Smooth muscle cell (in vitro differentiated cells): ENCODE measurements around the gene CHST3. TPM values are rescaled to one million over a fixed set of nuclear protein-coding genes. Genes with fewer than 3 reads are reported as not detected.

Source experiments
- DNase-seq: peaks from one replicate; lab custom pipeline; 2025; ENCODE audit not compliant: unreplicated experiment; lab: John Stamatoyannopoulos, UW
- H2AFZ ChIP-seq: fragments of 200-600 bp; sonication (generic); 2 replicates; pipeline ENCODE4 v1.6.0; 2016; ENCODE audit warnings: antibody characterized with exemption, low read depth, mild to moderate bottlenecking
- H3F3A ChIP-seq: fragments of 200-600 bp; sonication (generic); 2 replicates; pipeline ENCODE4 v1.6.0; 2017; ENCODE audit warnings: antibody characterized with exemption, low read depth
- H3K27ac ChIP-seq: fragments of 200-600 bp; sonication (generic); 2 replicates; pipeline ENCODE4 v1.5.1; 2016; ENCODE audit warnings: low read depth, mild to moderate bottlenecking
- H3K27me3 ChIP-seq: fragments of 200-600 bp; sonication (generic); 2 replicates; pipeline ENCODE4 v1.6.1; 2016; ENCODE audit warnings: low read depth, mild to moderate bottlenecking
- H3K36me3 ChIP-seq: fragments of 200-600 bp; sonication (generic); 2 replicates; pipeline ENCODE4 v1.5.1; 2016; ENCODE audit warnings: low read depth
- H3K4me1 ChIP-seq: fragments of 200-600 bp; sonication (generic); 2 replicates; pipeline ENCODE4 v1.5.1; 2016; ENCODE audit warnings: low read depth
- H3K4me2 ChIP-seq: fragments of 200-600 bp; sonication (generic); 2 replicates; pipeline ENCODE4 v1.6.0; 2016; ENCODE audit warnings: mild to moderate bottlenecking
- H3K4me3 ChIP-seq: fragments of 200-600 bp; sonication (generic); 2 replicates; pipeline ENCODE4 v1.5.1; 2016; ENCODE audit warnings: mild to moderate bottlenecking
- H3K79me2 ChIP-seq: fragments of 200-600 bp; sonication (generic); 2 replicates; pipeline ENCODE4 v1.6.0; 2016; ENCODE audit warnings: low read depth, mild to moderate bottlenecking
- H3K9ac ChIP-seq: fragments of 200-600 bp; sonication (generic); 2 replicates; pipeline ENCODE4 v1.6.0; 2016; ENCODE audit warnings: low read depth
- H3K9me3 ChIP-seq: fragments of 200-600 bp; sonication (generic); replicated peaks from 2 replicates; pipeline ENCODE4 v1.5.1; 2016; ENCODE audit warnings: low read depth
- H4K20me1 ChIP-seq: fragments of 200-600 bp; sonication (generic); 2 replicates; pipeline ENCODE4 v1.6.0; 2016; ENCODE audit warnings: low read depth
- WGBS: methylation state at CpG from one replicate; pipeline ENCODE4 v1.1.7; 2016; ENCODE audit warnings: low lambda C conversion rate; 5-methylcytosine and 5-hydroxymethylcytosine counted together
- polyA plus RNA-seq: library from polyadenylated mRNA; unstranded; fragments of >200 nt; fragmentation: Nextera tagmentation; extraction: Ambion mirVana; gene quantifications from 2 replicates; pipeline ENCODE4 v1.2.1, GENCODE V29; 2016
- total RNA-seq: library from RNA; depleted of rRNA; stranded (reverse); fragments of >200 nt; gene quantifications from 2 replicates; pipeline ENCODE4 v1.2.3, GENCODE V29; 2014
- TF ChIP-seq, protein P1 (sequence below): fragments of 200-600 bp; sonication (generic); IDR thresholded peaks from 2 replicates; pipeline ENCODE4 v1.5.1; 2017; ENCODE audit warnings: borderline replicate concordance, mild to moderate bottlenecking, antibody characterized with exemption; ENCODE audit not compliant: insufficient read depth, poor library complexity, severe bottlenecking

CHST3 gene
- total and polyA plus RNA-seq, 2 experiments from 2014 or later: 7.0 to 10.6 TPM

- Histone ChIP-seq H3K9me3 (no peaks in the 10 kb centered on the region), H3K79me2 (no peaks in the 10 kb centered on the region), H3K9ac (no peak overlapping the region), H3K27ac (no peak overlapping the region), H4K20me1 (no peaks in the 10 kb centered on the region), H2AFZ (no peak overlapping the region), H3K4me1 (peaks cover 5% of the 10 kb centered on the region), H3K27me3 (no peaks in the 10 kb centered on the region), H3K36me3 (no peaks in the 10 kb centered on the region), H3F3A (no peaks in the 10 kb centered on the region), H3K4me3 (no peak overlapping the region), H3K4me2 (peak overlapping the region; percentile 65)
- TF ChIP-seq, protein P1, sequence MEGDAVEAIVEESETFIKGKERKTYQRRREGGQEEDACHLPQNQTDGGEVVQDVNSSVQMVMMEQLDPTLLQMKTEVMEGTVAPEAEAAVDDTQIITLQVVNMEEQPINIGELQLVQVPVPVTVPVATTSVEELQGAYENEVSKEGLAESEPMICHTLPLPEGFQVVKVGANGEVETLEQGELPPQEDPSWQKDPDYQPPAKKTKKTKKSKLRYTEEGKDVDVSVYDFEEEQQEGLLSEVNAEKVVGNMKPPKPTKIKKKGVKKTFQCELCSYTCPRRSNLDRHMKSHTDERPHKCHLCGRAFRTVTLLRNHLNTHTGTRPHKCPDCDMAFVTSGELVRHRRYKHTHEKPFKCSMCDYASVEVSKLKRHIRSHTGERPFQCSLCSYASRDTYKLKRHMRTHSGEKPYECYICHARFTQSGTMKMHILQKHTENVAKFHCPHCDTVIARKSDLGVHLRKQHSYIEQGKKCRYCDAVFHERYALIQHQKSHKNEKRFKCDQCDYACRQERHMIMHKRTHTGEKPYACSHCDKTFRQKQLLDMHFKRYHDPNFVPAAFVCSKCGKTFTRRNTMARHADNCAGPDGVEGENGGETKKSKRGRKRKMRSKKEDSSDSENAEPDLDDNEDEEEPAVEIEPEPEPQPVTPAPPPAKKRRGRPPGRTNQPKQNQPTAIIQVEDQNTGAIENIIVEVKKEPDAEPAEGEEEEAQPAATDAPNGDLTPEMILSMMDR: no peak
- 88% methylated on average over 13 of the region's 13 CpGs for WGBS
- no peak for DNase-seq
These were observed 52.6 kb downstream of the CHST3 start for GRCh38 chr10:72016608-72017300.

DNA sequence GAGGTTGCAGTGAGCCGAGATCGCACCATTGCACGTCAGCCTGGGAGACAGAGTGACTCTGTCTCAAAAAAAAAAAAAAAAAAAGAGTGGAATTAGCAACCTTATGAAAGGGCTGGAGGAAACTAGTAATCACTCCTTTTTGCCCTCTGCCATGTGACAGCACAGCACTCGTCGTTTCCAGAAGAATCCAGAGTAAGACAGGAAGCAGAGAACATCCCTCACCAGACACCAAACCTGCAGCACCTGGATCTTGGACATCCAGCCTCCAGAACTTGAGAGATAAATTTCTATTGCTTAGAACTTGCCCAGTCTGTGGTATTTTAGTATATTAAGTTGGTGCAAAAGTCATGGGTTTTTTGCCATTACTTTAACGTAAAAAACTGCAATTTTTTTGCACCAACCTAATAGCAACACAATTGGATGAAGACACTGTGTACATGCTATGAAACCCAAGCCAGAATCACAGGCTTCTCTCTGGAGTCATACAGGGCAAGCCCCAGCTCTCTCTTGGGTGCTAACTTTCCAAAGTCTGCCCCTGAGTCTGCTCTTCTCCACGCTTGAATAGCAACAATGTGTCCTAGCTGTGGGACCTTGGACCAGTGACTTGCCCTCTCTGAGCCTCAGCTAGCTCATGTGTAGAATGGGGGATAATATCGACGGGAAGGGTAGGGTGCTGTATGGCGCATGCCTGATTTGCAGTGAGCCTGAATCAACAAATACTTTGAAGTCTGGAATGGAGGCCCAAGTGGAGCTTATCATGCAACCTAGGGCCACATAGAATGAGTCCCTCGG is 55.1 kb downstream of the CHST3 start:
- Histone ChIP-seq H3K4me2 (no peak overlapping the region), H3K9me3 (no peaks in the 10 kb centered on the region), H3K36me3 (no peaks in the 10 kb centered on the region), H2AFZ (no peak overlapping the region), H3F3A (no peaks in the 10 kb centered on the region), H3K27ac (no peak overlapping the region), H3K9ac (no peak overlapping the region), H3K4me3 (no peak overlapping the region), H3K4me1 (peaks cover 5% of the 10 kb centered on the region), H3K79me2 (no peaks in the 10 kb centered on the region), H4K20me1 (no peaks in the 10 kb centered on the region), H3K27me3 (no peaks in the 10 kb centered on the region)
- 87% methylated on average over 11 of the region's 11 CpGs for WGBS
- no peak for DNase-seq
- TF ChIP-seq, protein P1: no peak

DNA sequence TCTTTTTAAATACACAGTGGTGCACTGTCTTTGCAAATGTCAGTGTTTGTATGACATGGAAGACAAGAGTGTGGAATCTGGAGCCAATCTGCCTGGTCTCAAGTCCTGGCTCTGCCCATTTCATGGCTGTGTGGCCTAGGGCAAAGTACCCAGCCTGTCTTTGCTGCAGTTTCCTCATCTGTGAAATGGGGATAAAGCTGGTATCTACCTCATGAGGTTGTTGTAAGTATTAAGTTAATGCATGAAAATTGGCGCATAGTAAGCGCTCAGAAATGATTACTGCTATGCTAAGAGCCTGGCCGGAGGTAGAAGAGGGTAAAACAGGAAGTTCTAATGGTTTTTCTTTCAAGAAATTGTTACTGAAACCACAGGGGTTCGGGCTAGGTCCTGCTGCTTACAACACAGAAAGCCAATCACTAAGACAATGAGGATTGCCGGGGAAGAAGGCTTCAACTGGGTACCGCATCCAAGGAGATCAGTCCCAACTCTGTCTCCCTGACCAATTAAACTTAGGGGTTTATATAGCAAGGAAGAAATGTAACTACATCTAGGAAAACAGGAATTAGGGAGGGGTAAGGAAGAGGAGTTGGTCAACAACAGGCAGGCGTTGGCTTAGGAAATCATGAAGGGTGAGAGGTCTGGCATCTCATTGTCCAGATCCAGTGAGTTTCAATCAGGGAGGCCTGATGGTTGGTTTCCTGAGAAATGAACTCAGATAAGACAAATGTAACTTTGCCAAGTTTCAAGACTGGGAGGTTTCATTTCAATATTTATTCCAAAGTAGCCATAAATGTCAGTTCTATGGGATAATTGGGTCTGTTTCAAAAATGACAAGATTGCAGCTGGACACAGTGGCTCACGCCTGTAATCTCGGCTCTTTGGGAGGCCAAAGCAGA is 57.0 kb downstream of the CHST3 start:
- H3K9me3 ChIP-seq: no peaks in the 10 kb centered on the region
- H3K79me2 ChIP-seq: no peaks in the 10 kb centered on the region
- H3K4me3 ChIP-seq: no peak overlapping the region
- TF ChIP-seq, protein P1: no peak
- H4K20me1 ChIP-seq: no peaks in the 10 kb centered on the region
- no peak overlapping the region for H2AFZ ChIP-seq
- no peak overlapping the region for H3K4me2 ChIP-seq
- H3K4me1 ChIP-seq: peaks cover 5% of the 10 kb centered on the region
- H3F3A ChIP-seq: no peaks in the 10 kb centered on the region
- no peak for DNase-seq
- 92% methylated on average over 9 of the region's 9 CpGs for WGBS
- no peak overlapping the region for H3K27ac ChIP-seq
- H3K9ac ChIP-seq: no peak overlapping the region
- H3K27me3 ChIP-seq: no peaks in the 10 kb centered on the region
- no peaks in the 10 kb centered on the region for H3K36me3 ChIP-seq
